Erythroblast (primary cell): ENCODE data around the gene LCAT.

Experiments used
- GATA1 ChIP-seq: IDR thresholded peaks from 2 replicates; pipeline ENCODE4 v1.6.1; 2011; ENCODE audit warnings: low read depth, mild to moderate bottlenecking, control low read depth, low read length, moderate library complexity
- POLR2A ChIP-seq: IDR thresholded peaks from 2 replicates; pipeline ENCODE4 v1.6.1; 2011; ENCODE audit warnings: mild to moderate bottlenecking, low read length

GRCh38 chr16:67963292-67963661 is 19.4 kb upstream of the LCAT start:
- TF ChIP-seq POLR2A (no peak), GATA1 (no peak)
